OCI-LY3 (cell line): ENCODE data around the gene RFC5.

Source experiments
- H2AFZ ChIP-seq: fragments of 200-600, 300-600 bp; shearing (Covaris generic); 2 replicates; pipeline ENCODE4 v1.6.0; 2014; ENCODE audit warnings: antibody characterized with exemption, low read depth, low read length
- H3K27ac ChIP-seq: fragments of 200-600, 300-600 bp; sonication (generic); 2 replicates; pipeline ENCODE4 v1.5.1; 2014; ENCODE audit warnings: mild to moderate bottlenecking, low read length, moderate library complexity, mixed read lengths
- H3K27me3 ChIP-seq: fragments of 200-600, 300-600 bp; sonication (generic); 2 replicates; pipeline ENCODE4 v1.6.1; 2014; ENCODE audit warnings: low read depth, low read length, mixed read lengths
- H3K36me3 ChIP-seq: fragments of 200-600, 300-600 bp; sonication (generic); replicated peaks from 2 replicates; pipeline ENCODE3; 2014; ENCODE audit warnings: low read depth, low read length, mixed read lengths
- H3K4me1 ChIP-seq: fragments of 300-600, 200-600 bp; sonication (generic); 2 replicates; pipeline ENCODE4 v1.6.1; 2014; ENCODE audit warnings: low read length, mixed read lengths
- H3K4me2 ChIP-seq: fragments of 200-600, 300-600 bp; sonication (generic); 2 replicates; pipeline ENCODE4 v1.6.1; 2014; ENCODE audit warnings: low read length, mixed read lengths
- H3K4me3 ChIP-seq: fragments of 300-600, 200-600 bp; sonication (generic); 2 replicates; pipeline ENCODE4 v1.5.1; 2014; ENCODE audit warnings: antibody characterized with exemption, mild to moderate bottlenecking, low read length, moderate library complexity
- H3K79me2 ChIP-seq: fragments of 300-600, 200-600 bp; shearing (Covaris generic); 2 replicates; pipeline ENCODE4 v1.6.1; 2014; ENCODE audit warnings: mild to moderate bottlenecking, low read length, mixed read lengths
- H3K9ac ChIP-seq: fragments of 300-600, 200-600 bp; shearing (Covaris generic); 2 replicates; pipeline ENCODE4 v1.6.0; 2014; ENCODE audit warnings: mild to moderate bottlenecking, low read length, moderate library complexity
- H3K9me3 ChIP-seq: fragments of 200-600, 300-600 bp; shearing (Covaris generic); 2 replicates; pipeline ENCODE4 v1.6.1; 2014; ENCODE audit warnings: low read length, mixed read lengths; ENCODE audit not compliant: insufficient read depth
- H4K20me1 ChIP-seq: fragments of 200-600, 300-600 bp; sonication (generic); 2 replicates; pipeline ENCODE4 v1.6.1; 2016; ENCODE audit warnings: low read length, mixed read lengths; ENCODE audit not compliant: insufficient read depth
- CTCF ChIP-seq: fragments of 200-600, 300-600 bp; sonication (generic); IDR thresholded peaks from 2 replicates; pipeline ENCODE4 v1.5.1; 2014; ENCODE audit warnings: antibody characterized with exemption, low read length, low read depth
- EZH2phosphoT487 ChIP-seq: fragments of 200-600 bp; shearing (Covaris generic); IDR thresholded peaks from 2 replicates; pipeline ENCODE4 v1.6.1; 2018; ENCODE audit warnings: antibody characterized with exemption, mixed run types, low read depth

Gene RFC5

GRCh38 chr12:118010903-118011302 lies 5.6 kb upstream of the RFC5 start:
- no peak overlapping the region for H3K4me2 ChIP-seq
- H3K79me2 ChIP-seq: no peaks in the 10 kb centered on the region
- TF ChIP-seq CTCF (no peak), EZH2phosphoT487 (no peak)
- H3K9me3 ChIP-seq: no peaks in the 10 kb centered on the region
- H4K20me1 ChIP-seq: no peaks in the 10 kb centered on the region
- H3K36me3 ChIP-seq: no peaks in the 10 kb centered on the region
- H3K9ac ChIP-seq: no peak overlapping the region
- no peak overlapping the region for H3K4me3 ChIP-seq
- H3K4me1 ChIP-seq: 0 out of 2 replicates have a peak, but pooled peaks cover under 1% of the 10 kb centered on the region
- H3K27ac ChIP-seq: no peak overlapping the region
- no peak overlapping the region for H2AFZ ChIP-seq
- peaks cover 5% of the 10 kb centered on the region; the same call in 1 of the 2 replicates for H3K27me3 ChIP-seq

- no peak overlapping the region for H3K27ac ChIP-seq
- no peak overlapping the region for H2AFZ ChIP-seq
- no peaks in the 10 kb centered on the region for H3K9me3 ChIP-seq
- peaks cover 5% of the 10 kb centered on the region; the same call in 1 of the 2 replicates for H3K27me3 ChIP-seq
- no peak overlapping the region for H3K4me2 ChIP-seq
- peaks cover 3% of the 10 kb centered on the region; the same call in 1 of the 2 replicates for H3K4me1 ChIP-seq
- no peaks in the 10 kb centered on the region for H3K79me2 ChIP-seq
- H3K9ac ChIP-seq: no peak overlapping the region
- no peaks in the 10 kb centered on the region for H4K20me1 ChIP-seq
- H3K36me3 ChIP-seq: no peaks in the 10 kb centered on the region
- H3K4me3 ChIP-seq: no peak overlapping the region
- no peak for TF ChIP-seq CTCF
These were observed 5.1 kb upstream of the RFC5 start for GRCh38 chr12:118011377-118011776.

- H3K79me2 ChIP-seq: peaks cover 4% of the 10 kb centered on the region
- no peak overlapping the region for H3K4me3 ChIP-seq
- H3K27me3 ChIP-seq: peaks cover 3% of the 10 kb centered on the region; the same call in 1 of the 2 replicates
- H3K4me1 ChIP-seq: peaks cover 3% of the 10 kb centered on the region; the same call in 1 of the 2 replicates
- no peak overlapping the region for H3K27ac ChIP-seq
- TF ChIP-seq EZH2phosphoT487 (no peak), CTCF (no peak)
- no peak overlapping the region for H3K9ac ChIP-seq
- H2AFZ ChIP-seq: no peak overlapping the region
- no peaks in the 10 kb centered on the region for H4K20me1 ChIP-seq
- no peaks in the 10 kb centered on the region for H3K9me3 ChIP-seq
- H3K36me3 ChIP-seq: no peaks in the 10 kb centered on the region
- no peak overlapping the region for H3K4me2 ChIP-seq
These were observed 4.5 kb upstream of the RFC5 start for GRCh38 chr12:118011961-118012360.

- Histone ChIP-seq H3K9ac (no peak overlapping the region), H4K20me1 (peaks cover 3% of the 10 kb centered on the region; the same call in 1 of the 2 replicates), H3K27ac (no peak overlapping the region), H3K9me3 (no peaks in the 10 kb centered on the region), H3K4me2 (no peak overlapping the region), H3K4me3 (no peak overlapping the region), H3K27me3 (no peaks in the 10 kb centered on the region), H3K4me1 (peaks cover 13% of the 10 kb centered on the region), H3K79me2 (peaks cover 17% of the 10 kb centered on the region), H3K36me3 (peaks cover 5% of the 10 kb centered on the region), H2AFZ (no peak overlapping the region)
- no peak for TF ChIP-seq CTCF
- no peak for TF ChIP-seq EZH2phosphoT487
These were observed 3.2 kb upstream of the RFC5 start for GRCh38 chr12:118013283-118013682.
